ENCODE data around the gene NT5C2. TPM values are rescaled to one million over a fixed set of nuclear protein-coding genes. Genes with fewer than 3 reads are reported as not detected.
A peak's percentile ranks its signal among the peaks of the same experiment; 100 is the strongest.
"Not testable (repeated sequence)": the region's sequence is repeated elsewhere in the genome, so short reads cannot be mapped to it uniquely, and the experiment has no call there.

NT5C2 gene
- 62.2 TPM for total RNA-seq

GRCh38 chr10:103193107-103193819, at the start of gene NT5C2:
Gene NT5C2 (minus strand): TSS chr10:103193272. CDS start chr10:103174958, 18,314 bp downstream.
- Histone ChIP-seq H3K27me3 (ENCODE audit: insufficient read depth, low read length) (no peaks in the 10 kb centered on the region), H3K4me3 (ENCODE audit: low read length) (peak within 1 kb of the TSS; percentile 94), H3K4me1 (ENCODE audit: insufficient read depth, low read length) (peaks cover 70% of the 10 kb centered on the region), H3K9me3 (ENCODE audit: low read depth, low read length) (no peaks in the 10 kb centered on the region)

GRCh38 chr10:103241262-103242011, 48.4 kb upstream of the NT5C2 start:
- H3K9me3 ChIP-seq (ENCODE audit: low read depth, low read length), result no peaks in the 10 kb centered on the region
- H3K27me3 ChIP-seq (ENCODE audit: insufficient read depth, low read length), result no peaks in the 10 kb centered on the region
- H3K4me3 ChIP-seq (ENCODE audit: low read length), result no peak overlapping the region
- peaks cover 40% of the 10 kb centered on the region for H3K4me1 ChIP-seq (ENCODE audit: insufficient read depth, low read length)

GRCh38 chr10:103238506-103239252, 45.6 kb upstream of the NT5C2 start:
- Histone ChIP-seq H3K27me3 (ENCODE audit: insufficient read depth, low read length) (no peaks in the 10 kb centered on the region), H3K4me3 (ENCODE audit: low read length) (no peak overlapping the region), H3K4me1 (ENCODE audit: insufficient read depth, low read length) (peaks cover 40% of the 10 kb centered on the region), H3K9me3 (ENCODE audit: low read depth, low read length) (no peaks in the 10 kb centered on the region)

GRCh38 chr10:103235775-103236174, 42.7 kb upstream of the NT5C2 start:
- Histone ChIP-seq H3K4me3 (ENCODE audit: low read length) (no peak overlapping the region), H3K9me3 (ENCODE audit: low read depth, low read length) (no peaks in the 10 kb centered on the region), H3K4me1 (ENCODE audit: insufficient read depth, low read length) (peaks cover 23% of the 10 kb centered on the region), H3K27me3 (ENCODE audit: insufficient read depth, low read length) (no peaks in the 10 kb centered on the region)

- no peaks in the 10 kb centered on the region for H3K9me3 ChIP-seq (ENCODE audit: low read depth, low read length)
- no peaks in the 10 kb centered on the region for H3K27me3 ChIP-seq (ENCODE audit: insufficient read depth, low read length)
- H3K4me1 ChIP-seq (ENCODE audit: insufficient read depth, low read length), result peaks cover 11% of the 10 kb centered on the region
- no peak overlapping the region for H3K4me3 ChIP-seq (ENCODE audit: low read length)
Measured at GRCh38 chr10:103232772-103233488, 39.9 kb upstream of the NT5C2 start.

GRCh38 chr10:103232131-103232673, 39.1 kb upstream of the NT5C2 start:
- H3K27me3 ChIP-seq (ENCODE audit: insufficient read depth, low read length), result no peaks in the 10 kb centered on the region
- no peaks in the 10 kb centered on the region for H3K9me3 ChIP-seq (ENCODE audit: low read depth, low read length)
- H3K4me1 ChIP-seq (ENCODE audit: insufficient read depth, low read length), result peaks cover 11% of the 10 kb centered on the region
- H3K4me3 ChIP-seq (ENCODE audit: low read length), result no peak overlapping the region

- Histone ChIP-seq H3K27me3 (ENCODE audit: insufficient read depth, low read length) (no peaks in the 10 kb centered on the region), H3K4me1 (ENCODE audit: insufficient read depth, low read length) (peaks cover 22% of the 10 kb centered on the region), H3K9me3 (ENCODE audit: low read depth, low read length) (no peaks in the 10 kb centered on the region), H3K4me3 (ENCODE audit: low read length) (no peak overlapping the region)
Measured at GRCh38 chr10:103231047-103231551, 38.0 kb upstream of the NT5C2 start.

- Histone ChIP-seq H3K9me3 (ENCODE audit: low read depth, low read length) (no peaks in the 10 kb centered on the region), H3K4me1 (ENCODE audit: insufficient read depth, low read length) (peaks cover 37% of the 10 kb centered on the region), H3K27me3 (ENCODE audit: insufficient read depth, low read length) (no peaks in the 10 kb centered on the region), H3K4me3 (ENCODE audit: low read length) (no peak overlapping the region)
Measured at GRCh38 chr10:103227416-103227815, 34.3 kb upstream of the NT5C2 start.

GRCh38 chr10:103225939-103226338, 32.9 kb upstream of the NT5C2 start:
- H3K27me3 ChIP-seq (ENCODE audit: insufficient read depth, low read length), result no peaks in the 10 kb centered on the region
- no peaks in the 10 kb centered on the region for H3K9me3 ChIP-seq (ENCODE audit: low read depth, low read length)
- H3K4me1 ChIP-seq (ENCODE audit: insufficient read depth, low read length), result peaks cover 37% of the 10 kb centered on the region
- H3K4me3 ChIP-seq (ENCODE audit: low read length), result no peak overlapping the region

GRCh38 chr10:103224721-103225120, 31.6 kb upstream of the NT5C2 start:
- H3K4me3 ChIP-seq (ENCODE audit: low read length); H3K9me3 ChIP-seq (ENCODE audit: low read depth, low read length); H3K27me3 ChIP-seq (ENCODE audit: insufficient read depth, low read length): not testable (repeated sequence)
- peaks cover 35% of the 10 kb centered on the region for H3K4me1 ChIP-seq (ENCODE audit: insufficient read depth, low read length)

GRCh38 chr10:103224133-103224532, 31.1 kb upstream of the NT5C2 start:
- Histone ChIP-seq H3K27me3 (ENCODE audit: insufficient read depth, low read length) (no peaks in the 10 kb centered on the region), H3K4me3 (ENCODE audit: low read length) (no peak overlapping the region), H3K4me1 (ENCODE audit: insufficient read depth, low read length) (peaks cover 34% of the 10 kb centered on the region), H3K9me3 (ENCODE audit: low read depth, low read length) (no peaks in the 10 kb centered on the region)

GRCh38 chr10:103216362-103216761, 23.3 kb upstream of the NT5C2 start:
- not testable (repeated sequence) for H3K4me1 ChIP-seq (ENCODE audit: insufficient read depth, low read length); H3K4me3 ChIP-seq (ENCODE audit: low read length); H3K27me3 ChIP-seq (ENCODE audit: insufficient read depth, low read length); H3K9me3 ChIP-seq (ENCODE audit: low read depth, low read length)

- Histone ChIP-seq H3K4me3 (ENCODE audit: low read length) (no peak overlapping the region), H3K27me3 (ENCODE audit: insufficient read depth, low read length) (no peaks in the 10 kb centered on the region), H3K9me3 (ENCODE audit: low read depth, low read length) (no peaks in the 10 kb centered on the region), H3K4me1 (ENCODE audit: insufficient read depth, low read length) (no peaks in the 10 kb centered on the region)
Measured at GRCh38 chr10:103215601-103216000, 22.5 kb upstream of the NT5C2 start.

GRCh38 chr10:103210262-103210661, 17.2 kb upstream of the NT5C2 start:
- H3K4me3 ChIP-seq (ENCODE audit: low read length); H3K9me3 ChIP-seq (ENCODE audit: low read depth, low read length); H3K27me3 ChIP-seq (ENCODE audit: insufficient read depth, low read length); H3K4me1 ChIP-seq (ENCODE audit: insufficient read depth, low read length): not testable (repeated sequence)
